Neural crest cell (in vitro differentiated cells): ENCODE results near the gene PHF21A. TPM values are rescaled to one million over a fixed set of nuclear protein-coding genes. Genes with fewer than 3 reads are reported as not detected.
"Not testable (repeated sequence)": the region's sequence is repeated elsewhere in the genome, so short reads cannot be mapped to it uniquely, and the experiment has no call there.

Experiments used
- DNase-seq: peaks from one replicate; pipeline ENCODE4 v3.0.0; 2021; ENCODE audit warnings: low read depth, mixed read lengths, low spot score
- H3K27ac Mint-ChIP-seq: one replicate; pipeline ENCODE4 v1.8.0; 2021; ENCODE audit warnings: mild to moderate bottlenecking, mixed read lengths; ENCODE audit not compliant: unreplicated experiment
- H3K27me3 Mint-ChIP-seq: 2 replicates; pipeline ENCODE4 v1.8.0; 2021; ENCODE audit warnings: low read depth, mild to moderate bottlenecking, mixed read lengths
- H3K36me3 Mint-ChIP-seq: 2 replicates; pipeline ENCODE4 v1.8.0; 2021; ENCODE audit warnings: low read depth, mild to moderate bottlenecking, mixed read lengths
- H3K4me1 Mint-ChIP-seq: 2 replicates; pipeline ENCODE4 v1.8.0; 2021; ENCODE audit warnings: mixed read lengths
- H3K4me3 Mint-ChIP-seq: one replicate; pipeline ENCODE4 v1.8.0; 2021; ENCODE audit warnings: mild to moderate bottlenecking, mixed read lengths
- H3K9me3 Mint-ChIP-seq: 2 replicates; pipeline ENCODE4 v1.8.0; 2021; ENCODE audit warnings: mixed read lengths
- CTCF ChIP-seq: fragments of 200-600 bp; sonication (generic); conservative IDR thresholded peaks from 2 replicates; pipeline ENCODE4 v1.5.0; 2021; ENCODE audit warnings: antibody characterized with exemption, mild to moderate bottlenecking
- total RNA-seq: library from RNA; stranded (reverse); gene quantifications from 2 replicates; pipeline ENCODE4 v1.2.1, GENCODE V29; 2021

PHF21A gene
- total RNA-seq, 1 donor from 2014 or later = 56.5 TPM

DNA sequence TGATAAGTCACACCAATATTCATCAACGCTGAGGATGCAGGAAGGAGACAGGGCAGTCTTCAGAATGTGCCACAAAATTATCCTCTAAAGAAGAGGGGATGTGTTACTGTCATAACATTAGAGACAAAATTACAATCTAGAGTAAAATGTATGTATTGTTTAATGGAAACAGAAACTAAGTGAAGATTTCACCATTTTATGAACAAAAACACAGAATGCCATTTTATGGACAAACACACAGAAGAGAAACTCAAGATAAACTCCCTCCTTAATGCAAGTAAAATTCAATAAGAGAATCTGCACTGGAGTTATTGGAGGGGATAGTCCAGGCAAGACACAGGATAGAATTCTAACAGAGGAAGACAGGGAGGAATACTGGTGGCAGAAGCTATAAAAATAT is 136.0 kb downstream of the PHF21A start:
- Mint-ChIP-seq H3K4me3 (no peak overlapping the region), H3K9me3 (no peaks in the 10 kb centered on the region), H3K27ac (no peak overlapping the region), H3K27me3 (no peaks in the 10 kb centered on the region), H3K4me1 (peaks cover 34% of the 10 kb centered on the region), H3K36me3 (no peaks in the 10 kb centered on the region)
- TF ChIP-seq CTCF = no peak
- no peak for DNase-seq

- H3K4me3 Mint-ChIP-seq = no peak overlapping the region
These were observed 137.1 kb downstream of the PHF21A start for GRCh38 chr11:45984192-45984591.

DNA sequence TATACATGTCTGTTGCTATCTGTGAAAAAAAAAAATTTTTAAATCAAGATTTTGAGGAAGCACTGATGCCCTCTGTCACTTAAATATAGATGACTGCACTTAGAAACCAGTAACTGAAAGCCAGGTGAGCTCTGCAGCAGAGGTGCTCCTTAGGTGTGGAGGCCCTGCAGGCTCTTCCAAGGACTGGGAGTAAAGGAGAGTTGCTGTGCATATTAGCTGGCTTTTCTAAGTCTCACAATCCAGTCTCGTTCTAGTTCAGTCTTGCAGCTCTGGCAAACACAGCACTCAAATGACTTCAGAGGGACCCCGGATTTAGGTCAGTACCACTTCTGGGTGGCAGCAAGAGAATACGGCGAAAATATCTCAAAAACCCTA is 137.8 kb downstream of the PHF21A start:
- no peak for DNase-seq
- H3K4me3 Mint-ChIP-seq = no peak overlapping the region
- no peak overlapping the region for H3K27ac Mint-ChIP-seq
- peaks cover 4% of the 10 kb centered on the region for H3K36me3 Mint-ChIP-seq
- no peak for TF ChIP-seq CTCF
- no peaks in the 10 kb centered on the region for H3K9me3 Mint-ChIP-seq
- H3K27me3 Mint-ChIP-seq = no peaks in the 10 kb centered on the region
- H3K4me1 Mint-ChIP-seq = peaks cover 34% of the 10 kb centered on the region

More at GRCh38 chr11:45984192-45984591, 137.1 kb downstream of the PHF21A start:
- Mint-ChIP-seq H3K27ac (no peak overlapping the region), H3K27me3 (no peaks in the 10 kb centered on the region), H3K36me3 (peaks cover 4% of the 10 kb centered on the region), H3K4me1 (peaks cover 34% of the 10 kb centered on the region), H3K9me3 (no peaks in the 10 kb centered on the region)
- TF ChIP-seq CTCF = no peak
- DNase-seq = no peak

DNA sequence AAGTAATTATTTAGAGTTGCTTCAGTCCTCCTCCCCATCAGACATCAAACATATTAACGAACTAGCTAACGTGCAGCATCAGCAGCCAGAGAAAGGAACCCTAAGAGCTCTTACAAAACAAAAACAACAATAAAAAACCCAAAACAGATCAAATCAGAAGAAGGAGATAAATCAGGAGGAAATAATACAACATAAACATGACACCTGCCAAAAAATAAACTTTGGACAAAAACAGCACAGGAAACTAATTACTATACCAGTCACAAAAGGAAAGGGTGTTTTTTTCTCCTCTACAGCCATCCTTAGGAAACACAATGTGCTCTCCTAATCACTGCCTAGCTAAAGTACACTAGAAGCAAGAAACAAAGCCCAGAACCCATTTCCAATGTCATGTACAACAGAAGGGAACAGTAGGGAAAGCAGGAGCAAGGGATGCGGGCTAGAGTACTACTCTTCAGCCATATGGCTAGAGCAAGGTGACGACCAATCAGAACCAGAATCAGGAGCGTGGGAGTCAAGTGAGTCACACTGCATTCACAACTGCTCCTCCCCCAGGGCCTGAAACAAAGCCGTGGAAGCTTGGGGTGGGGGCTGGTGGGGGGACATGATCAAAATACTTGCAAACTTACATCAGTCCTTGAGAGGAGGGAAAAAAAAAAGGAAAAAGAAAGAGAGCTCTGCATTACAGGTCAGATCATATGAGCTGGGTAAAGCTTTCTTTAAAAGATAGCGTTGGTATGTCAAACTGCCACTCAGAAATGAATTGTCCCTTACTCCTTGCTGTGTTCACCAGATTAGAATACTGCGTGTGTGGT is 138.4 kb downstream of the PHF21A start:
- Mint-ChIP-seq H3K9me3 (no peaks in the 10 kb centered on the region), H3K27me3 (no peaks in the 10 kb centered on the region), H3K36me3 (peaks cover 4% of the 10 kb centered on the region), H3K4me3 (peak overlapping the region; percentile 35), H3K27ac (peak overlapping the region; percentile 81), H3K4me1 (peaks cover 32% of the 10 kb centered on the region)
- no peak for DNase-seq
- no peak for TF ChIP-seq CTCF

GRCh38 chr11:45981826-45982225 is 139.4 kb downstream of the PHF21A start:
- not testable (repeated sequence) for H3K27me3 Mint-ChIP-seq, H3K4me3 Mint-ChIP-seq, DNase-seq, H3K36me3 Mint-ChIP-seq, H3K27ac Mint-ChIP-seq, H3K9me3 Mint-ChIP-seq
- H3K4me1 Mint-ChIP-seq = peaks cover 29% of the 10 kb centered on the region

DNA sequence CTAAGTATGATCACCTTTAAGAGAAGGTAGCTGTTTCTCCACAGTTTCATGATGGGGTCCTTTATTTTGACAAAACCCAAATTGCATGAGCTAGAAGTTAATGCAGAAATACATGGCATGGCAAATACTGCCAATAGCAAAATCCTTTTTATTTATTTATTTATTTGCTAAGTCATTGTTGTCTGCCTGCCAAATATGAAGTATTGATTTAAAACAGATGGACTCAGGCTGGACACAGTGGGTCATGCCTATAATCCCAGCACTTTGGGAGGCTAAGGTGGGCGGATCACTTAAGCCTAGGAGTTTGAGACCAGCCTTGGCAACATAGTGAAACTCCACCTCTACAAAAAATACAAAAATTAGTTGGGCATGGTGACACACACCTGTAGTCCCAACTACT is 146.4 kb downstream of the PHF21A start:
- TF ChIP-seq CTCF = no peak
- no peak for DNase-seq
- Mint-ChIP-seq H3K27ac (no peak overlapping the region), H3K4me3 (no peak overlapping the region), H3K27me3 (no peaks in the 10 kb centered on the region), H3K4me1 (no peaks in the 10 kb centered on the region), H3K36me3 (peaks cover 7% of the 10 kb centered on the region), H3K9me3 (no peaks in the 10 kb centered on the region)
